Karpas-422 (cell line): ENCODE data around the gene TNFRSF8. TPM values are rescaled to one million over a fixed set of nuclear protein-coding genes. Genes with fewer than 3 reads are reported as not detected.
"Not testable (repeated sequence)": the region's sequence is repeated elsewhere in the genome, so short reads cannot be mapped to it uniquely, and the experiment has no call there.

ENCODE experiments used
- DNase-seq: peaks from one replicate; pipeline ENCODE4 v3.0.0-alpha.2; 2015
- H2AFZ ChIP-seq: fragments of 200-600 bp; sonication (generic); 2 replicates; pipeline ENCODE4 v1.6.1; 2014; ENCODE audit warnings: antibody characterized with exemption, low read length, mixed read lengths
- H3K27ac ChIP-seq: fragments of 200-600 bp; sonication (generic); 2 replicates; pipeline ENCODE4 v1.5.1; 2014; ENCODE audit warnings: mild to moderate bottlenecking, low read length, moderate library complexity
- H3K27me3 ChIP-seq: fragments of 200-600 bp; sonication (generic); 2 replicates; pipeline ENCODE4 v1.6.1; 2014; ENCODE audit warnings: low read length, mixed read lengths
- H3K36me3 ChIP-seq: fragments of 200-600 bp; sonication (generic); 2 replicates; pipeline ENCODE4 v1.6.1; 2014; ENCODE audit warnings: low read length, mixed read lengths; ENCODE audit not compliant: insufficient read depth
- H3K4me1 ChIP-seq: fragments of 200-600 bp; sonication (generic); 2 replicates; pipeline ENCODE4 v1.6.1; 2014; ENCODE audit warnings: mild to moderate bottlenecking, low read length, mixed read lengths
- H3K4me2 ChIP-seq: fragments of 200-600 bp; sonication (generic); 2 replicates; pipeline ENCODE4 v1.6.1; 2014; ENCODE audit warnings: low read length, low read depth, mild to moderate bottlenecking; ENCODE audit not compliant: poor library complexity, severe bottlenecking
- H3K4me3 ChIP-seq: fragments of 200-600 bp; sonication (generic); 2 replicates; pipeline ENCODE4 v1.5.1; 2014; ENCODE audit warnings: mild to moderate bottlenecking, antibody characterized with exemption, low read length, mixed read lengths
- H3K79me2 ChIP-seq: fragments of 200-600 bp; sonication (generic); 2 replicates; pipeline ENCODE4 v1.6.1; 2014; ENCODE audit warnings: mild to moderate bottlenecking, low read length, mixed read lengths
- H3K9ac ChIP-seq: fragments of 200-600 bp; sonication (generic); 2 replicates; pipeline ENCODE4 v1.6.0; 2014; ENCODE audit warnings: low read length
- H3K9me2 ChIP-seq: fragments of 200-600 bp; sonication (generic), shearing (Covaris generic); replicated peaks from 2 replicates; pipeline ENCODE4 v1.6.0; 2014; ENCODE audit warnings: mild to moderate bottlenecking, low read length, moderate library complexity; ENCODE audit not compliant: insufficient read depth
- H3K9me3 ChIP-seq: fragments of 300-700, 200-600 bp; sonication (generic); 2 replicates; pipeline ENCODE4 v1.6.1; 2014; ENCODE audit warnings: low read length, mixed read lengths
- H4K20me1 ChIP-seq: fragments of 200-600 bp; sonication (generic); 2 replicates; pipeline ENCODE4 v1.6.1; 2014; ENCODE audit warnings: mild to moderate bottlenecking, antibody characterized with exemption, low read length, low read depth; ENCODE audit not compliant: insufficient read depth
- total RNA-seq: library from RNA; depleted of rRNA; stranded (reverse); fragments of >200 nt; shearing (Covaris generic); gene quantifications from 2 replicates; pipeline ENCODE4 v1.2.3, GENCODE V29; 2014; ENCODE audit warnings: low replicate concordance

The TNFRSF8 gene
- total RNA-seq, 1 experiment from 2014 or later = not detected

DNA sequence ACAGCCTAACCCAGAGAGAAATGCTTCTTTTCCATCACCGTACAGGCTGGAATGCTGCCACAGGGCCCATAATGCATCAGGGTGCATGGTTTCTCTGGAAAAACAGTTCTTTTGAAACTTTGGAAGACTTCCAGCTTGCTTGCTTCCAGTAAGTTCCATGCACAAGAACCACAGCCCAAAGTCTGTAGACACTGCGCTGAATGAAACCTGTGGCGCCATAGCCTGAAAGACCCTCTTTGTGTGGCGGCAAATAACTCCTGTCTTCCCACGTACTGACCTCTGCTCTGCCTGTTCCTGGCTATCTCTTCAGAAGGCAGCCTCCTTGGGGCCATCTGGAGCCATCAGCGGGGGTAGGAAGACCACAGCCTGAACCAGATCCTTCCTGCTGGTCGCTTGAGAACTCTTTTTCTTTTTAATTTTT is 28.7 kb upstream of the TNFRSF8 start:
- H3K79me2 ChIP-seq = no peaks in the 10 kb centered on the region
- no peaks in the 10 kb centered on the region for H3K36me3 ChIP-seq
- H3K4me2 ChIP-seq = no peak overlapping the region
- H3K27me3 ChIP-seq = no peaks in the 10 kb centered on the region
- H3K9me2 ChIP-seq = no peaks in the 10 kb centered on the region
- no peak for DNase-seq
- no peaks in the 10 kb centered on the region for H3K9me3 ChIP-seq
- H3K4me3 ChIP-seq = no peak overlapping the region
- H2AFZ ChIP-seq = no peak overlapping the region
- H3K27ac ChIP-seq = no peak overlapping the region
- no peak overlapping the region for H3K9ac ChIP-seq
- H4K20me1 ChIP-seq = peaks cover 10% of the 10 kb centered on the region
- peaks cover 9% of the 10 kb centered on the region for H3K4me1 ChIP-seq

DNA sequence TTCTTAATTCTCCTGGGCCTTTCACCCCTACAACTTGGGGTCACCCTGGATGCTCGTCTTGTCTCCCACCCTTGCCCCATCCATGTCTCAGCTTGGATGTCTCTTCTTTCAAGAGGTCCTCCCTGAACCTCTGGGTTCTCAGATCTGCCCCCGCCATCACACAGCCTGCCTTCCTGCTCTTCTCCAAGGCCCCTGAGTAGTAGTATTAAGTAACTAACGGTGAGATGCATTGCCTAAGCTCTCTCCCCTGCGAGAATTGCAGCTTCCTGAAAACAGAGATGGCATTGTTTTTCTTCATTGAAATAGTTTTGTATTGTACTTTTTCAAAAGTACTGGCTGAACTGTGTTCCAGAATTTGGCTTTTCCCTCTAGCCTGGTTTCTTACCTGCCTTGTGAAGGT is 27.8 kb upstream of the TNFRSF8 start:
- H3K4me2 ChIP-seq = no peak overlapping the region
- no peak overlapping the region for H3K27ac ChIP-seq

DNA sequence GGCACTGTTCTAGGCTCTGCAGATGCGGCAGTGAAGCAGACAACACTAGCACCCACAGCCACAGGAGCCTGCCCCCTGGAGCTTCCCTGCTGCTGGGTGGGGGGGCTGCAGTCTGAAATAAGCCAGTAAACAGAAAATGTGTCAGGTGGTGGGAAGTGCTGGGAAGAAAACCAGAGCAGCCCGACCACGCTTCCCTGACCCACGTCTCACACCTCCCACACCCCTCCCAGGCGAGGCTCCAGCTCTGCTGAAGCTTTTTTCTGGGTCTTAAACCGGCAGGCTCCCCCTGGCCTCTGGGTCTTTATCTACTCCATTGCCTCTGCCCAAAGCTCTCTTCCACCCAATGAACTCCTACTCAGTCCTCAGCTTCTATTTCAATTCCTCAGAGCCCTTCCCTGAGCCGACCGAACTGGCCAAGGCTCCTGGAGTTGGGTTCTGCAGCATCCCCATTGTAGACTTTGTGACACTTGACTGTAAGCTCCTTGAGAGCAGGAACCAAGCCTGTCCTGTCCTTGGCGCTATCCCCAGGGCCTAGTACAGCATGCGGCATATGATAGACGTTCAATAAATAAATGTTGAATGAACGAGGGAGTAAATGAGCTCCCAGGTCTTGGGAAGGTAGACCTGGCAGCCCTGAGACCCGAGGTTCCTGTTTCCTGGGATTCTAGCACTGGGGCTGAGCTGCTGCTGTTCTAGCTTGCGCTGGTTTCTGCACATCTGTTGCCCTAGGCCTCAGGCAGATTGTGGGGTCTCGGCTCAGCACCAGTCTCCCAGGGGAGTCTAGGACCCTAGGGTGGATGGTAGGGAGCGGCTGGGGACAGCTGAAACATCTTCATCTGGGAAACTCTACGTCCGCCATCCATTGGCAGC is 25.4 kb upstream of the TNFRSF8 start:
- Histone ChIP-seq H4K20me1 (peaks cover 6% of the 10 kb centered on the region; the same call in 1 of the 2 replicates), H3K4me3 (no peak overlapping the region), H3K4me1 (peaks cover 16% of the 10 kb centered on the region), H3K27ac (no peak overlapping the region), H2AFZ (no peak overlapping the region), H3K9me2 (no peaks in the 10 kb centered on the region), H3K9me3 (no peaks in the 10 kb centered on the region), H3K4me2 (no peak overlapping the region), H3K79me2 (no peaks in the 10 kb centered on the region), H3K27me3 (no peaks in the 10 kb centered on the region), H3K36me3 (no peaks in the 10 kb centered on the region), H3K9ac (no peak overlapping the region)
- DNase-seq = no peak

More for the DNA sequence above, 27.8 kb upstream of the TNFRSF8 start:
- peaks cover 9% of the 10 kb centered on the region for H3K4me1 ChIP-seq
- H3K79me2 ChIP-seq = no peaks in the 10 kb centered on the region
- no peak overlapping the region for H3K9ac ChIP-seq
- no peak overlapping the region for H3K4me3 ChIP-seq
- H3K36me3 ChIP-seq = no peaks in the 10 kb centered on the region
- H3K9me2 ChIP-seq = no peaks in the 10 kb centered on the region
- peaks cover 11% of the 10 kb centered on the region for H4K20me1 ChIP-seq
- DNase-seq = no peak
- no peaks in the 10 kb centered on the region for H3K27me3 ChIP-seq
- H2AFZ ChIP-seq = no peak overlapping the region
- H3K9me3 ChIP-seq = no peaks in the 10 kb centered on the region

DNA sequence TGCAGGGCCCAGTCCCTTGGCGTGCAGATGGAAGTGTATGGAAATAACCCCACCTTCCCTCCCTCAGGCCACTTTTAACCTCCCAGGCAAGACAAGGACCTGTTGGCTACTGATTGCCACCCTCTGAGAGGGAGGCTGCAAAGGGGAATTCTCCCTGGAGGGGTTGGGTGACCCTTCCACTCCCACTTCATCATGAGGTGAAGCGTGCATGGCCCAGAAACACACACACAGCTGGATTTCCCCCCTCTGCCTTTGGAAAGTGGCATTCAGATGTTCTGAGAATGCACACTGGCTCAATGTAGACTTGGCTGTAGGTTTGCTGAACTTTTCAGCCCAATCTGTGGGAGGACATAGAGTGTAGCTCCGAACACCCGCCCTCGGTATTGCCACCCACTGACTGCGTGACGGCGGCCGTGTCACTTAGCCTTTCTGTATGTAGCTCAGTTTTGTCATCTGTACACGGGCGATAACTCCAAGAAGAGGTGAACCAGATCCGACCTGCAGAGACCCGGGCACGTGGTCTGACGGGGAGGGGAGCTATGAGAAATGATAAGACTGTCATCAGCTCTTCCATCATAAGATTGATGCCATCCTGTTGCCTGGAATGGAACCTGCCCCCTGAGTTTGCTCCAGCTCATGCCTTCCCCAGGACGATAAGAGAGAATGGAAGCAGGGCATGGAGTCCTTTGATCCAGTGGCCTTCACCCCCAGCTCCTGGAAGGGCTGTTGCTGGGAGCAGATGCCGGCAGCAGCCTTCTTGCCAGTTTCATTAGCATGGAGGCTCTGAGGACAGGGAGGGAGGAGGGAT is 24.5 kb upstream of the TNFRSF8 start:
- Histone ChIP-seq H4K20me1 (peaks cover 6% of the 10 kb centered on the region; the same call in 1 of the 2 replicates), H2AFZ (no peak overlapping the region), H3K4me3 (no peak overlapping the region), H3K9me3 (no peaks in the 10 kb centered on the region), H3K4me1 (peaks cover 16% of the 10 kb centered on the region), H3K36me3 (no peaks in the 10 kb centered on the region), H3K27ac (no peak overlapping the region), H3K79me2 (no peaks in the 10 kb centered on the region), H3K27me3 (no peaks in the 10 kb centered on the region), H3K9ac (no peak overlapping the region), H3K4me2 (no peak overlapping the region), H3K9me2 (no peaks in the 10 kb centered on the region)
- no peak for DNase-seq

DNA sequence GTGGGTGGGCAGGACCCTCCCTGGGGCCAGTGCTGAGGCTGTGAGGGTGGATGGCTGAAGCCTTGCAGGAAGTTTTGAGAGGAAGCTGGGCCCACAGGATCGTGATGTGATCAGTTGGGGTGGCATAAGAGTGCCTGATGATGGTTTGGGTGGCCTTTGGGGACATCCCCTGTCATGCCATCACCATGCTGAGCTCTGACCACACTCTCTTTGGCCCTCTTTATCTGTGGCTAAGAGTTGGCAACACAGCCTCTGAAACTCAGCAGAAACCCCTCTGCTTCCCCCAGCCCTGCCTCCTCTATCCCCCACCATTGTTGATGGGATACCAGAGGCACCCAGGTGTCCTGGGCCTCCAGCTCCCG is 24.0 kb upstream of the TNFRSF8 start:
- H3K79me2 ChIP-seq = no peaks in the 10 kb centered on the region
- peaks cover 16% of the 10 kb centered on the region for H3K4me1 ChIP-seq
- H2AFZ ChIP-seq = no peak overlapping the region
- no peaks in the 10 kb centered on the region for H3K9me3 ChIP-seq
- H3K27me3 ChIP-seq = no peaks in the 10 kb centered on the region
- DNase-seq = no peak
- H3K9ac ChIP-seq = no peak overlapping the region
- H3K27ac ChIP-seq = no peak overlapping the region
- no peaks in the 10 kb centered on the region for H3K36me3 ChIP-seq
- no peaks in the 10 kb centered on the region for H3K9me2 ChIP-seq
- peaks cover 6% of the 10 kb centered on the region; the same call in 1 of the 2 replicates for H4K20me1 ChIP-seq
- H3K4me3 ChIP-seq = no peak overlapping the region
- no peak overlapping the region for H3K4me2 ChIP-seq

DNA sequence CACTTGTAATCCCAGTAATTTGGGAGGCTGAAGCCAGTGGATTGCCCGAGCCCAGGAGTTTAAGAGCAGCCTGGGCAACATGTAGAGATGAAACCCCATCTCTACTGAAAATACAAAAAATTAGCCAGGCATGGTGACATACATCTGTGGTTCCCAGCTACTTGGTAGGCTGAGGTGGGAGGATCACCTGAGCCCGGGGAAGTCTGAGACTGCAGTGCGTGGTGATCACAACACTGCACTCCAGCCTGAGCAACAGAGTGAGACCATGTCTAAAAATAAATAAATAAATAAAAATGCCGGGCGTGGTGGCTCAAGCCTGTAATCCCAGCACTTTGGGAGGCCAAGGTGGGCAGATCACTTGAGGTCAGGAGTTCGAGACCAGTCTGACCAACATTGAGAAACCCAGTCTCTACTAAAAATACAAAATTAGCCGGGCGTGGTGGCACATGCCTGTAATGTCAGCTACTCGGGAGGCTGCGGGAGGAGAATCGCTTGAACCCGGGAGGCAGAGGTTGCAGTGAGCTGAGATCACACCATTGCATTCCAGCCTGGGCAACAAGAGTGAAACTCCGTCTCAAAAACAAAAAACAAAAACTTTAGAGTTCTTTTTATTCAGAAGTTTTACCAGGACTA is 23.2 kb upstream of the TNFRSF8 start:
- Histone ChIP-seq H3K4me2 (peak overlapping the region; percentile 26), H3K27ac (peak overlapping the region; percentile 51), H3K4me1 (peaks cover 16% of the 10 kb centered on the region)
- DNase-seq, H3K4me3 ChIP-seq, H3K27me3 ChIP-seq, H3K36me3 ChIP-seq, H2AFZ ChIP-seq, H3K9me3 ChIP-seq, H3K9ac ChIP-seq, H3K79me2 ChIP-seq, H3K9me2 ChIP-seq, H4K20me1 ChIP-seq: not testable (repeated sequence)

DNA sequence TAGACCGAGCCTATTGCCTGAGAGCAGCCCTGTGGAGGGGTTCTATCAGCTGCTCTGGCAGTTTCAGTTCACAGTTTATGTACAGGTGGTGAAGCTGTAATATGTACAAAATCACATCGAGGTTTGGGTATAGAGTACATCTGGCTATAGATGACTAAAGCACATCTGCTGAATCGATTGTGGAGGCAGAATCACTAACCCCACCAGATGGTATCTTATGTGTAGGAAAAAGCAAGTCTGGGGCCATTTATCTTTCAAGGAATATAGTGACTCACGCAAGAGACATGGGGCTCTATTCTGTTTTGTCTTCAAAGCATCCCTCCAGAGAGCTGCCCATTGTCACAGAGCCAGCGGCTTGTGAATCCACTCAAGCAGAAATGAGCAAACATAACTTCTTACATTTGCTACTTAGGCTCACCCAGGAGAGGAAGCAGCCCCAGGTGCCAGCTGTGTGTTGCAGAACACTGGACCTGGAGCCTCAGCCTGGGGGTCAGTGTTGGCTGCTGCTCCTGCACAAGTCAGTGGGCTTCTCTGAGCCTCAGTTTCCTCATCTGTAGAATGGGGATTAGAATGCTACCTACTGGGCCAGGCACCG is 22.5 kb upstream of the TNFRSF8 start:
- Histone ChIP-seq H3K9me2 (no peaks in the 10 kb centered on the region), H3K36me3 (no peaks in the 10 kb centered on the region), H3K79me2 (no peaks in the 10 kb centered on the region), H3K27me3 (no peaks in the 10 kb centered on the region), H4K20me1 (peaks cover 6% of the 10 kb centered on the region; the same call in 1 of the 2 replicates), H3K4me2 (peak overlapping the region; percentile 26), H3K9me3 (no peaks in the 10 kb centered on the region), H3K27ac (peak overlapping the region; percentile 51), H2AFZ (no peak overlapping the region), H3K4me3 (no peak overlapping the region), H3K9ac (no peak overlapping the region), H3K4me1 (peaks cover 16% of the 10 kb centered on the region)
- DNase-seq = peak; percentile 61
